HK-2 (cell line): ENCODE data around the gene FGA.

ENCODE experiments used
- DNase-seq: peaks from one replicate; pipeline ENCODE4 v3.0.0-alpha.2; 2018; ENCODE audit not compliant: unreplicated experiment

FGA gene

DNA sequence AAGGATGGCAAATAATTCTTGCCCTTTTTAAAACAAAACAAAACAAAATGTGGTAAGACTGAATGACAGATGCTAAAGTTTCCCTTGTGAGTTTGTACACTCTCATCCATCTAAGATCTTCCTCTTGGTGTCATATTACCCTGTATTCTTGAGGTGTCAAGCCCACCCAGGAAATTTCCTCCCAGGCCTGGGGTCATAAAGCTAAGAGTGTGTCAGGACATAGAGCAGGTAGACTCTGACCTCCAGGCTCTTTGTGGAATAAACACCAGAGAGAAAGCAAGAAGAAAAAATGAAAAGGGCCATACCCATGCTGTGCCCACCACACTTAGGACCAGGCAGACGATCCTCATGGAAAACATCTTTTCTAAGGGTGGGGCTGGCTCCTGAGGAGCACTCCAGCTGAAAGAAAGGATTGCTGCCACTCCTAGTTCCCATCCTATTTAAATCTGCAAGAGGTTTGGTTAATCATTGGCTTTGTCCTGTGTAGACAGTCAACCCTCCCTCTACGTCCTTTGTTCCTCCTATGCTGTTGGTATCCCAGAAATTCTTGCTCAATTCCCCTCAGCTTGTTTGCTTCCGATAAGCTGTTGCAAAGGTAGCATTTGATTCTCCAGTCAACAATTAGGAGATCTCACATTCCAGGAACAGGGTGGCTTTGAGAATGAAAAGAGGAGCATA is at the start of gene FGA:
Gene FGA (minus strand): TSS at position 414 of the 678 bp plus-strand sequence. CDS start 55 bp downstream, at position 359.
- no peak for DNase-seq

DNA sequence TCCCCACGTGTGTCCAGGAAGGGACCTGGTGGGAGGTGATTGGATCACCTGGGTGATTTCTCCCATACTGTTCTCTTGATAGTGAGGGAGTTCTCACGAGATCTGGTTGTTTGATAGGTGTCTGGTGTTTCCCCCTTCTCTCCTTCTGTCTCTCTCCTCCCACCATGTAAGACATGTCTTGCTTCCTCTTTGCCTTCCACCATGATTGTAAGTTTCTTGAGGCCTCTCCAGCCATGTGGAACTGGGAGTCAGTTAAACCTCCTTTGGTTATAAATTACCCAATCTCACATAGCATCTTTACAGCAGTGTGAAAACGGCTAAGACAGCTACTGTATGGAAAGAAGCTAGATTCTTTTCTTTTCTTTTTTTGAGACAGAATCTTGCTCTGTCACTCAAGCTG is 43.5 kb upstream of the FGA start:
- DNase-seq, result no peak

GRCh38 chr4:154631828-154632227 is 41.3 kb upstream of the FGA start:
- DNase-seq, result no peak

DNA sequence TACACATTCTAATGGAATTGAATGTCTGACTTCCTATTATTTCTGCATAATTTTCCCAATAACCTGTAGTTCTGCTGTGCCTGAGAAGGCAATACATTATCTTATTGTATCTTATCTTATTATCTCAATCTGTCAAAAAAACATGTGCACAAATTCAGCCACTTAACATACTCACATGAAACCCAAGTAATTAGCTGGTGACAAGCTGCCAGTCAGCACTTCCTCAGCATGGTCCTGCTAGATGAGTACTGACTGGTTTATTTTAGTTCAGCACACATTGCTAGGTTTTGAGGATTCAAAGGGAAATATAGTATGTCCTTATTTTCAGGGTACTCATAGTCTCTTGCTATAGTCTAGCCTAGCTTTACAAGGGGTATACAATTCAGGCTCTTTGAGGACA is 39.8 kb upstream of the FGA start:
- no peak for DNase-seq

- DNase-seq, result peak; percentile 91
These were observed 36.4 kb upstream of the FGA start for GRCh38 chr4:154626793-154627484.

DNA sequence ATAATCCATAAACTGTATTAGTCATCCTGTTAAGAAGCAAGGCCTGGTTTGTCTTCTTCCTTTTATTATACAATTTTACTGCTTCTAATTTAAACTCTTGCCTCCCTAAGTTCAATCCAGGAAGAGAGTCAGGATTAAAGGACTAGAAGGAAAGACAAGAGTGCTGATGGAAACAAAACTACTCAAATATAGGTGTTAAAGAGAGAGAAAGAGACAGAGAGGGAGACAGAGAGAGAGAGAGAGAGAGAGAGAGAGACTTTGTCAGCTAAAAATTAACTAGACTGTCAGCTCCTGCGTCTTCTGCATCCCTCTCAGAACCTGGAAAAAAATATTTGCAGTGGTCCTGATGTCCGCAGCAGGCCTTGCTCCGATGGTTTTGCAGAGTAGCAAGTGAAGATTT is 35.4 kb upstream of the FGA start:
- no peak for DNase-seq

DNA sequence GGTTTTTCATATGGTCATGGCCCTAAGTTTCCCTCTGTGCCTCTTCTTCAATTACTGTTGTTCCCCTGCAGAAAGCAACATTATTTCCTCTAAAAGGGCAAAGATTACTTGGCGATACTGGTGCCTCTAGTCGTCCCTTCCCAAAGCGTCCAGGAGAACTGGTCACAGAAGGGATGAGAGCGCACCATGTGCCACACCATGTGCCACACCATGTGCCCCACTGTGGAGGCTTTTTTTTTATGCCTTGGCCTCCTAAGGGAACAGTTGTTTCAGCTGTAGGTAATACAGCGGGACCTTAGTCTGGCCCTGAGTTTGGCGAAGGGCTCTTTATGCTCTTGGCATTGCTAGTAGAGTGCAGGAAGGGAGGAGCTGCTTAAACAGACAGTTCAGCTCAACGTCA is 33.5 kb upstream of the FGA start:
- DNase-seq, result no peak

- no peak for DNase-seq
These were observed 32.9 kb upstream of the FGA start for GRCh38 chr4:154623436-154623835.

DNA sequence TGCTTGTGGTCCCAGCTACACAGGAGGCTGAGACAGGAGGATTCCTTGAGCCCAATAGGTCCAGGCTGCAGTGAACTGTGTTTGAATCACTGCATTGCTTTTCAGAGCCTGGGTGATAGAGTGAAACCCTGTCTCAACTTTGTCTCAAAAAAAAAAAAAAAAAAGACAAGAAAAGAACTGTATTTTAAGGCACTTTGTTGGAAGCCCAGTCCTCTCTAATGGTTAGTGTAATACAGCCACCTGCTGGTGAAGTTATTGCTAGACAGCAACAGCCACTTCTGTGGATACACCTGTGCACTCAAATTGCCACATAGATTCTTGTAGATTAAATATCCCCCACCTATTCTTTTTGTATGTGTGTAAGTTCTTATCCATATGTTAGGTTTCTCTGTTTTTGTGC is 32.1 kb upstream of the FGA start:
- DNase-seq, result no peak

DNA sequence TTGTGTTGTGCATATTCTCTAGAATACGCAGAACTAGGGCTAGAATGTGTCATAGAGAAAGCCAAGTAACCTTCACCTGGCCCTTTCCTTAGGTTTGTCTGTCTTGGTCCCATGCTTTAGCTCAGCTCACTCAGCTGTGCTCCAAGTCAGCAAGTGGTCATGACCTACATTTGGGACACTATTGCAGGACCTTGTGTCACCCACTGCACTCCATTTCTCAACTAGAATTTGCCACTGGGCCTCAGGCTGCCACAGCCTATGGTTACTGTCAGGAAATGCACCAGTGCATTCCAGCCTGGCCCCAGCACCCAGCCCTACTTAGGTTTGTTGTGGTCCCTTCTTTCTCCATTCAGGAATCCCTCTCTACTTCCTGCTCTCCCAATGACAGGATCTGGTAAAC is 29.6 kb upstream of the FGA start:
- no peak for DNase-seq

- DNase-seq, result peak; percentile 34
These were observed 28.3 kb upstream of the FGA start for GRCh38 chr4:154618708-154619315.

DNA sequence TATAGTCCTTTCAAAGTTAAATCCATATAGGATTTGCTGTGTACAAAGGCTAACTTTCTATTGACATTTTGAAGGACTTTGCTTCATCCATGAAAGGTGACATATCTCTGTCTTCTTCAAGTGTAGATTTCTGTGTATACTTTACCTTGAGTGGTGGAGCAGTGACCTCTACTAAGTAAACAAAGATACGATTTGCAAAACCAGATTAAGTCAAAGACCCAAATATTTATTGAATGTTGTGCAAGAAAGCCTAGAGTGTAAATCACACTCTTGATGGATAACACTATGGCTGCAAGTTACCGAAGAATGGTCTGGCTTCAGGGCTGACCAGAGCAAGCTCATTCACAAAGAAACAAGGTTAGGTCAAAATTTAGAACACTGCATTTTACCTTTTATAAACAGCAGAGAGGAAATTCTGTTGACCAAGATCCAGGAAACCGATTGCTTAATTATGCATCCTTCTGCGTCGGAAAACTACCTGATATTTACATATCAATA is 27.3 kb upstream of the FGA start:
- DNase-seq, result no peak

DNA sequence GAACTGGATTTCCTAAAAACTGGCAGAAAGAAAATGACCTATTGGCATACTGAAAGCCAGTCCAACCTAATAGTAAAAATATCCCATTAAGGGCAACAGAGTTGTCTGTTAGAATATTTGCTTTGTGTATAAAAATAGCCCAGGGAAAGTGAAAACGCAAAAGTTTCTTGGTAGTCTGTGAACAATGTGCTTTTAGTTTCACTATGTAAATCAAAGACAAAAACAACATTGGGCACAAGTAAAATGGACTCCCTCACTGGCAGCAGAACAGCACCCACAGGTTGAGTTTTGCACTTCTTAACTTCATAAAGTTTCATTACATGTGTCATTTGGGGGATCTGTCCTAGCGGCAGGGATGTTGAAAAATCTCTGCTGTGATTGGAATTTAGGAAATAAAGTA is 26.2 kb upstream of the FGA start:
- DNase-seq, result no peak

GRCh38 chr4:154616287-154616686 is 25.7 kb upstream of the FGA start:
- no peak for DNase-seq

- no peak for DNase-seq
These were observed 24.7 kb upstream of the FGA start for GRCh38 chr4:154615211-154615610.

DNA sequence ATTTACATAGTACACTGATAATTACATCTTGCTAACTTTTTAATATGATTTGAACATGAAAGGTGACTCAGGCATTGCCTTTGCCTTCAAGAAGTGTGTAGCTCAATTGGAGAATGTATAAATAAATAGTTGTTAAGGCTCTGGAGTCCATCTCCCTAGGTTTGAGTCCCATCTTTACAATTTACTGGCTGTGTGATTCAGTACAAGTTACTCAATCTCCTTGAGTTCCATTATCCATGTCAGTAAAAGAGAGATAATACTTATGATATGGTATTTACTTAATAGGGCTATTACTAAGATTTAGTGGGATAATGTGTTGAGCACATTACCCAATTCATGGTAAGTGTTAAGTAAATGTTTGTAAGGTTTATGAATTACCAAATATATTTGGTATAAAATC is 23.8 kb upstream of the FGA start:
- no peak for DNase-seq

DNA sequence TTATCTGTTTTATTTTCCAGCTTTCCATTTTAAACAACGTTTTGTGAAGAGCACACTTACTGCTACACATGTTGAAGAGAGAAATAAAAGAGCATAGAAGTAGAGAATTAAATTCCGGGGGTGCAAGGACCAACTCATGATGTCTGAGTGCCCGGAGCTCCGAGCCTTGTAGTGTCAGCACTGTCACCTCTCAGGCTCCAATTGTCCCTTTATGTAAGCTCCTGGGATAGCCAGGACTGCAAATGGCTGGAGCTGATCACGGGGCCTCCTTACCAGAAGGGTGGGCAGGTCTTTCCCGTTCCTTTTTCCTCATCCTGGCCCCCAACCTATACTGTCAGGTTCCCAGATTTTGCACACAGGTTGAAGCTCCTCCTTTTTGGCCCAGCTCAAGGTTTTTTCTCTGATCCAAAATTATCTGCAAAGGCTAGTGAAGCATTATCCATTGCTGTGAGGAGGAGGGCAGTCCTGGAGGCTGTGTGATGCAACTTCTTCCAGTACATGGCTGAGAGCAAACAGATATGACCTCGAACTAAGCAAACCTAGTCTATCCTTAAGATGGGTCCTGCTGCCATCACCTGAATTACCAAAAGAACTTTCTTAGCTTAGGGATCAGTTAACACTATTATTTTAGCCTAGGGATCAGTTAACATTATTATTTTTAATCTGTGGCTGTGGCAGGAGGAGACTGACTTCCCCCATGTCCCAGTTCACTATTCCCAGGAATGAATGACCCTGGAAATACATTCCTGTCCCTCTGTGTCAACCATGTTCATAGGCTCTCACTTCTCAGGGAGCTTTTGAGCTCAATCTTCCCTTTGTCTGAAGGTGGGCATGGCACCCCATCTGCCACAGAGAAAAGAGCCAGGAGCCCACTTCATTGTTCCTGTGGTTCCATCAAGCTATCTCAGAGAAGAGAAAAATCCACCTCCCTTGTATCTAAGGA is 22.2 kb upstream of the FGA start, which contains the start of gene FGG:
Gene FGG (minus strand): TSS at position 185 of the 943 bp plus-strand sequence. CDS start 47 bp downstream, at position 138.
- no peak for DNase-seq

- no peak for DNase-seq
These were observed 21.3 kb upstream of the FGA start for GRCh38 chr4:154611833-154612232.

DNA sequence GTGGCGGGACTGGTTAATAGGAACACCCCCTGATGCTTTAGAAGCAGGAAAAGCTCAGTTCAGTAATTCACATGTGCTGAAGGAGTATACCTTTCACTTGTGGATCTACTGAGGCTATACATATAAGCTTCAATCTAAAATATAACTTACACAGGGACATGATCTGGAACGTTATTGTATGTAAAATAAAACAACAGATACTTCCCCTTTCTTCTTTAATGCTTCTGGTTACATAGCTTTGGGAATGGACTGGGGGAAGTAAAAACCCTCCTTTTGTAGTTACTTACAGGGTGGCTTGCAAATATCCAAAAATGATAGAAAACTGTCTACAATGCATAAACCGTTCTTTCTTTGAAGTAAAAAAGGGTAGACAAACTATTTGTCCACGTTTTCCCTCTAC is 20.0 kb upstream of the FGA start:
- DNase-seq, result no peak

- no peak for DNase-seq
These were observed 19.0 kb upstream of the FGA start for GRCh38 chr4:154609532-154609931.

GRCh38 chr4:154608361-154609252 is 18.1 kb upstream of the FGA start:
- DNase-seq, result no peak
